ENCODE measurements around the gene SCYGR3. TPM values are rescaled to one million over a fixed set of nuclear protein-coding genes. Genes with fewer than 3 reads are reported as not detected.
"Not testable (repeated sequence)": the region's sequence is repeated elsewhere in the genome, so short reads cannot be mapped to it uniquely, and the experiment has no call there.

The SCYGR3 gene
- total RNA-seq, 4 donors from 2014 or later, result not detected

DNA sequence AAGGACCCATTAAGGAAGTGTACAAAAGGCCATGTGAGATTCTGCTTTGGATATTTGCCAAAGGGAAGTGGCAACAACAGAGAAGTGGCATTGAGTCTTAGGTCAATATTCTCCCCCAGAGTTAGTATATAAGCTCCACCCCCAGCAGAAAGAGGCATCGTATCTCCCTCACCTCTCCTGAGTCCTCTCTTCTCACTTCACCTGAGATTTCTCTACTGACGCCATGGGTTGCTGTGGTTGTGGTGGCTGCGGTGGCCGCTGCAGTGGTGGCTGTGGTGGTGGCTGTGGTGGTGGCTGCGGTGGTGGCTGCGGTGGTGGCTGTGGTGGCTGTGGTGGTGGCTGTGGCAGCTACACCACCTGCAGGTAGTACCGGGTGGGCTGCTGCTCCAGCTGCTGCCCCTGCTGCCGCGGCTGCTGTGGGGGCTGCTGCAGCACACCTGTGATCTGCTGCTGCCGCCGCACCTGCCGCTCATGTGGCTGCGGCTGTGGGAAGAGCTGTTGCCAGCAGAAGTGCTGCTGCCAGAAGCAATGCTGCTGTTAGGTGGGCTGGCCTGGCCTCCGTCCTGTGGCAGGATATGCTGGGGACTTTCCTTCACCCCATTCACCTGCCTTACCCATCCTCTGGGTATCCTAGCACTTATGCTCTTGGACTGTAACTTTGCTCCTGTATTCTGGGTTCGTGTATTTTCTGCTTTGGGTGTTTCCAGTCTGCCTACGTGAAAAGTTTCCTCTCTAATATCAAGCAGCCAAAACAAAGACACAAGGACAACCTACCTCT, 5.9 kb downstream of the SCYGR3 start:
- 79 to 80% methylated on average over 12 to 15 of the region's 16 CpGs for WGBS, 2 donors
- H3K27me3 ChIP-seq, result no peaks in the 10 kb centered on the region
- no peaks in the 10 kb centered on the region for H3K4me1 ChIP-seq
- H3K27ac ChIP-seq, result no peak overlapping the region
- intact Hi-C loops (cut with DNase I), result no loop called here
- H3K4me3 ChIP-seq (replicated peaks in 1 of 3), result no peak overlapping the region
- no peaks in the 10 kb centered on the region for H3K9me3 ChIP-seq
- no peaks in the 10 kb centered on the region for H3K36me3 ChIP-seq
- DNase-seq, result no peak
- TF ChIP-seq POLR2A (IDR thresholded peaks at IDR 0.05), result no peak
- TF ChIP-seq, protein P1, sequence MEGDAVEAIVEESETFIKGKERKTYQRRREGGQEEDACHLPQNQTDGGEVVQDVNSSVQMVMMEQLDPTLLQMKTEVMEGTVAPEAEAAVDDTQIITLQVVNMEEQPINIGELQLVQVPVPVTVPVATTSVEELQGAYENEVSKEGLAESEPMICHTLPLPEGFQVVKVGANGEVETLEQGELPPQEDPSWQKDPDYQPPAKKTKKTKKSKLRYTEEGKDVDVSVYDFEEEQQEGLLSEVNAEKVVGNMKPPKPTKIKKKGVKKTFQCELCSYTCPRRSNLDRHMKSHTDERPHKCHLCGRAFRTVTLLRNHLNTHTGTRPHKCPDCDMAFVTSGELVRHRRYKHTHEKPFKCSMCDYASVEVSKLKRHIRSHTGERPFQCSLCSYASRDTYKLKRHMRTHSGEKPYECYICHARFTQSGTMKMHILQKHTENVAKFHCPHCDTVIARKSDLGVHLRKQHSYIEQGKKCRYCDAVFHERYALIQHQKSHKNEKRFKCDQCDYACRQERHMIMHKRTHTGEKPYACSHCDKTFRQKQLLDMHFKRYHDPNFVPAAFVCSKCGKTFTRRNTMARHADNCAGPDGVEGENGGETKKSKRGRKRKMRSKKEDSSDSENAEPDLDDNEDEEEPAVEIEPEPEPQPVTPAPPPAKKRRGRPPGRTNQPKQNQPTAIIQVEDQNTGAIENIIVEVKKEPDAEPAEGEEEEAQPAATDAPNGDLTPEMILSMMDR (IDR thresholded peaks at IDR 0.05), result no peak

DNA sequence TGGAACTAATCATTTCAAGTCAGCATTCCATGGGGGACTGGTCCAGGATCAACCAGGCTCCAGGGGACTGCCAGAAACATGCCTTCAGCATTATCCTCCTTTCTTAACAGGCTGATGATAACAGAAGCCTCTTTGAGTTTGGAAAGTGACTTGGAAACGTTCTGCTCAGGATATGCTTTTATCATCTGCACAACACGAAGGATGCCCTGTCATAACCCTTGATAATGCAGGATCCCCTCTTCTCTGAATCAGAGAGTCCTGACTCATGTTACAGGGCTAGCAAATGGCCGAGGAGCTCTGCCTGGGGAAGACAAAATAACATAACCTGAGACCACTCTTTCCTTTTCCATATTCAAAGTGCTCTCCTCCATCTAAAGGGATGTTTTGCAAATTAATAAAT, 6.7 kb downstream of the SCYGR3 start:
- DNase-seq, result no peak
- no peak for TF ChIP-seq POLR2A (IDR thresholded peaks at IDR 0.05)
- TF ChIP-seq, protein P1 (IDR thresholded peaks at IDR 0.05), result no peak
- no peak overlapping the region for H3K27ac ChIP-seq
- whole genome bisulfite sequencing, 2 donors, result 67% methylated on average over 3 of the region's 3 CpGs
- no peaks in the 10 kb centered on the region for H3K4me1 ChIP-seq
- no peaks in the 10 kb centered on the region for H3K27me3 ChIP-seq
- intact Hi-C loops (cut with DNase I), result no loop called here
- no peak overlapping the region for H3K4me3 ChIP-seq (replicated peaks in 1 of 3)
- no peaks in the 10 kb centered on the region for H3K9me3 ChIP-seq
- no peaks in the 10 kb centered on the region for H3K36me3 ChIP-seq

DNA sequence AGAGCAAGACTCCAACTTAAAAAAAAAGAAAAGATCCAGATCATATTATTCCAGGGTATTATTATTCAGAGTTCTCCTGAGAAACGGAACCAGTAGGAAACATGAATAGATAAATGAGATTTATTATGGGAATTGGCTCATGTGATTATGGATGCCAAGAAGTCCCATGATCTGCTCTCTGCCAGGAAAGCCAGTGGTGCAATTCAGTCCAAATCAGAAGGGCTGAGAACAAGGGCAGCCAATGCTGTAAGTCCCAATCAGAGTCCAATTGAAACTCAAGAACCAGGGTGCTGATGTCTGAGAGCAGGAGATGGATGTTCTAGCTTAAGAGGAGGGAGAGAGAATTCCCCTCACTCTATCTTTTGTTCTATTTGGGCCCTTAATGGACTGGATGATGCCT, 8.2 kb downstream of the SCYGR3 start:
- intact Hi-C loops (cut with DNase I), result no loop called here
- Histone ChIP-seq H3K9me3 (no peaks in the 10 kb centered on the region), H3K4me3 (replicated peaks in 1 of 3) (no peak overlapping the region), H3K4me1 (no peaks in the 10 kb centered on the region), H3K27ac (no peak overlapping the region), H3K36me3 (no peaks in the 10 kb centered on the region), H3K27me3 (no peaks in the 10 kb centered on the region)
- no peak for TF ChIP-seq POLR2A (IDR thresholded peaks at IDR 0.05)
- TF ChIP-seq, protein P1 (IDR thresholded peaks at IDR 0.05), result no peak
- DNase-seq, result no peak
- whole genome bisulfite sequencing, 2 donors, result 73 to 83% methylated on average over 1 of the region's 1 CpG

DNA sequence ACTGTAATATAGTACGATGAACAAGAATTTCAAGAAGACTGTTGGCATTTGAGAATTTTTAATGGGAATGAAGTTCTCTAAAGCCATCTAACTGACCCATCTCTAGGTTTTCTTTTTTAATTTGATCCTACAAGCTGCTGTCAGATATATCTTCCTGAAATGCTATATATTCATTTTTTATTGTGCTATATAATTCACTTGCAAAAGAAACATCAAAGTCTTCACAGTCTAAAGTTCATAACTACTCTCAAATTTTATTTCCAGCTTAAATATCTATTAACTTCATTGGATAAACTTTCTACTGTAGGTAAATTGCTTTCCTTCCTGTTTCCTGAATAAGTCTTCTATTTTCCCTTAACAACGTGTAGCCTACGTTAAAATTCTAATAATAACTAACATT, 12.3 kb downstream of the SCYGR3 start:
- 70 to 80% methylated on average over 3 of the region's 3 CpGs for WGBS, 2 donors

DNA sequence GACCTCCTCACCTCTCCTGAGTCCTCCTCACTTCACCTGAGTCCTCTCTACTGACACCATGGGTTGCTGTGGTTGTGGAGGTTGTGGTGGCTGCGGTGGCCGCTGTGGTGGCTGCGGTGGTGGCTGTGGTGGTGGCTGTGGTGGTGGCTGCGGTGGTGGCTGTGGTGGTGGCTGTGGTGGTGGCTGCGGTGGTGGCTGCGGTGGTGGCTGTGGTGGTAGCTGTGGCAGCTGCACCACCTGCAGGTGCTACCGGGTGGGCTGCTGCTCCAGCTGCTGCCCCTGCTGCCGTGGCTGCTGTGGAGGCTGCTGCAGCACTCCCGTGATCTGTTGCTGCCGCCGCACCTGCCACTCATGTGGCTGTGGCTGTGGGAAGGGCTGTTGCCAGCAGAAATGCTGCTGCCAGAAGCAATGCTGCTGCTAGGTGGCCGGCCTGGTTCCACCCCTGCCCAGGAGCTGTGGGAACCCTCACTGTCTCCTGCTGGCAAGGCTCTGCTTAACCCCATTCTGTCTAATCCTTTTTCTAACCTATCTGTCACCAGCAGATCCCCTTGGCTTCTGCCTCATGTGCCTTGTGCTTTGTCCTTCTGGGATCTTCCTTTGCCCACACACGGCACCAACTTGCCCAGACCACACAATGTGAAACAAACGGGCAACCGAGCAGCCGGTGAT, 15.7 kb downstream of the SCYGR3 start, which contains the start of gene SCYGR2:
Gene SCYGR2 (plus strand): TSS at position 59 of the 669 bp plus-strand sequence. CDS start 0 bp downstream, at position 59.
- H3K4me1 ChIP-seq; H3K4me3 ChIP-seq (replicated peaks in 1 of 3); H3K27ac ChIP-seq; intact Hi-C loops (cut with DNase I); DNase-seq; H3K27me3 ChIP-seq; H3K36me3 ChIP-seq; H3K9me3 ChIP-seq: not testable (repeated sequence)
- WGBS, 2 donors, result 81 to 92% methylated on average over 7 to 13 of the region's 16 CpGs

More for the DNA sequence above, 12.3 kb downstream of the SCYGR3 start:
- Histone ChIP-seq H3K4me1 (no peaks in the 10 kb centered on the region), H3K4me3 (replicated peaks in 1 of 3) (no peak overlapping the region), H3K27ac (no peak overlapping the region), H3K27me3 (no peaks in the 10 kb centered on the region), H3K9me3 (no peaks in the 10 kb centered on the region), H3K36me3 (no peaks in the 10 kb centered on the region)
- no peak for DNase-seq
- intact Hi-C loops (cut with DNase I), result no loop called here
- TF ChIP-seq POLR2A (IDR thresholded peaks at IDR 0.05), result no peak
- TF ChIP-seq, protein P1 (IDR thresholded peaks at IDR 0.05), result no peak
